NAMALWA (cell line): Measurements from ENCODE around the gene POFUT1.
"Not testable (repeated sequence)": the region's sequence is repeated elsewhere in the genome, so short reads cannot be mapped to it uniquely, and the experiment has no call there.

Experiments
- DNase-seq: peaks from one replicate; pipeline ENCODE4 v3.0.0-alpha.2; 2015; ENCODE audit warnings: low spot score

POFUT1 gene

DNA sequence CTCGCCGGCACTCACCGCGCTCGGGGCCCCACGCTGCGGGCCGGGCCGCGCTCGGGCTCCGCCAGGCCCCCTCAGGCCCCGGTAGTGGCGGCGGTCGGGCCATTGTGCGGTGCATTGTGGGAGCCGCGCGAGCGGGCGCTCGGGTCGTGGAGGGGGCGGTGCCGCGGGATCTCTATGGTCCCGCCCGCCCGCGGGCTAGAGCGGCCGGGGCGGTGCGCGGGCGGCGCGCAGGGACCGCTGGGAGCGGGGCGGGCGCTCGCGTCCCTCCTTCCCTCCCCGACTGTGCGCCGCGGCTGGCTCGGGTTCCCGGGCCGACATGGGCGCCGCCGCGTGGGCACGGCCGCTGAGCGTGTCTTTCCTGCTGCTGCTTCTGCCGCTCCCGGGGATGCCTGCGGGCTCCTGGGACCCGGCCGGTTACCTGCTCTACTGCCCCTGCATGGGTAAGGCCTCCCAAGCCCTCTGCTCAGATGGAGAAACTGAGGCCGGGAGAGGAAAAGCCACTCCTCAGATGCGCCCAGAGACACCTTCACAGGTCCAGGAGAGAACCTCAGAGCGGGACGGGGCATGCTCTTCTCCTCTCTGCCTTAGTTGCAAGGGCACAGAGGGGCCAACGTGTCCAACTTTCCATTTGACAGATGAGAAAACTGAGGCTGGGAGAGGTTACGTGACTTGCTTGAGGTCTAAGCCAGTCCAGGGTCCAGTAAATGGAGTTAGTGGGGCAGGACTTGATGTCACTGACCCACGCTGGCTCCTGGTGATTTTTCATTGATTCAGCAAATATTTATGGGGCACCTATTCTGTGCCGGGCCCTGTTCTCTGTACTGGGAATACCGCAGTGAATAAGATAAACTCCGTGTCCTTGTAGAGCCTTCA, at the start of gene POFUT1, which contains the start of gene PLAGL2:
Gene POFUT1 (plus strand): TSS at position 255 of the 873 bp plus-strand sequence. CDS start 62 bp downstream, at position 317.
Gene PLAGL2 (minus strand): TSS at position 118 of the 873 bp plus-strand sequence. CDS start 5,565 bp downstream, outside the sequence.
- DNase-seq, result peak; percentile 88

DNA sequence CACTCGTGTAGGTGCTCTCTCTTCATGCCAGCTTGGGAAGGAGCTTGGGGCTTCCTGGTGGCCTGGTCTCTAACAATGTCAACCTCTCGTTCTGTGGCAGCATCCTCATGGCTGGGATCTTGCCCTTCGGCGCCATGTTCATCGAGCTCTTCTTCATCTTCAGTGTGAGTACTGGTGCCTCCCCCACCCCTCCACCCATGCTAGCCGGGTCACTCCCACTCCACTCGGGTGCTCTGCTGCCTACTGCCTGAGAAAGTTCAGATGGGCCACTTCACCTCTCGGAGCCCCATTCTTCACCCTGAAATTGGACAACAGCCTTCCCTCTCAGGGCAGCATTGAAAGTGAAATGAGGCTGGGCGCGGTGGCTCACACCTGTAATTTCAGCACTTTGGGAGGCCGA, 49.3 kb upstream of the POFUT1 start:
- DNase-seq, result no peak

DNA sequence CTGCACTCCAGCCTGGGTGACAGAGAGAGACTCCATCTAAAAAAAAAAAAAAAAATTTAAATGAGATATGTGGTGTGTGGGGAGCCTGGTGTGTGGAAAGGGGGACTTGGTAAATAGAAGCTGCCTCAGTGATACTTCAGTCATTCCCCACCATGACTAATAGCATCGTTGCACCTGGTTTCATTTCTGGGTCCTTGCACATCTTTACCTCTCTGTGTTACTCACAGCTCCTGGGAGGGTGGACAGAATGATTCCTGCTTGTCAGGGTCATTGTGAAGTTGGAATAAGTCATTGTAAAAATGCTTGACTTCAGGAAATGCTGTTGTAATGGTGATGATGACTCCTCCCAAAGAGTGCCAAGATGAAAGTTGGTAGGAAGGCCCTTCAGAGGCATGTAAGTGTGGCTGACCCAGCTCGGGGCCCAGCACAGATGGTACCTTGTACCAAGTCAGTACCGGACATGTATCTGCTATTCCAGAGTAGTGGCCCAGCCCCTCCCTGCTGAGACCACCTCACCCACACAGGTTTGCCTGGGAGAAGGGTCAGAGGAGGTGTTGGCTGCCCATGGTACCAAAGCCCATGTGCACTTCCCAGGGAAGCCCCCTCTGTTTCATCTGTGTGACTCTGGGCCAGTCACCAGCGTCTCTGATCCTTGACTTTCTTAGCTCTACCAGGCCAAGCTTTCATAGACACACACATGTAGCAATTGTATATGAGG, 48.6 kb upstream of the POFUT1 start:
- no peak for DNase-seq

DNA sequence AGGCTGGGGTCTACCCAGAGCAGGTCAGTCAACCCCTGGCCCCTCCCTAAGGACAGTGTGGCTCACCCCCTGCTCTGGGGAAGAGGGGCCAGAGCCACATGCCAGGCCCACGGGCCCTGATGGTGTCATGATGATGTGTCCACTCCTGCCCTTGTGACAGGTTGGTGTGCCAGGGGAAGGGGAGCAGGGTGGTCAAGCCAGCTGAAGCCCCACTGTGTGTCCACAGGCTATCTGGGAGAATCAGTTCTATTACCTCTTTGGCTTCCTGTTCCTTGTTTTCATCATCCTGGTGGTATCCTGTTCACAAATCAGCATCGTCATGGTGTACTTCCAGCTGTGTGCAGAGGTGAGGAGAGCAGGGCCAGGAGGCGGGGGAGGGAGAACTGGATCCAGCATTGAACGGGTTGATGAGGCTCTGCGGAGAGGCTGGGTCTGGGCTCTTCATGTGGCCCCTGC, 47.9 kb upstream of the POFUT1 start:
- no peak for DNase-seq

DNA sequence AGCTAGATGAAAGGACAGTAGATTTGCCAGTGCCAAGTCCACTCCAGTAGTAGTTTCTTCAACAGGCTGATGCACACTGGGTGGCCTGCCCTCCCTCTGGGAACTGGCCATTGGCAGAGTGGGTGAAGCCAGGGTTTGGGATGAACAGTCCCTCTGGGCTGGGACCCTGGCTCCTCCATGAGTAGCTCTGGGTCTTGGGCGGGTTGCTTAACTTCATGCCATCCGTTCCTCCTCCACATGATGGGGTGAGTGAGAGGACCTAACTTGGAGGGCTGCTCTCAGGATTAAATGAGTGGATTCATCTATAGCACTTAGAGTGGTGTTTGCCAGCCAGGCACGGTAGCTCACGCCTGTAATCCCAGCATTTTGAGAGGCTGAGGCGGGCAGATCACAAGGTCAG, 47.3 kb upstream of the POFUT1 start:
- no peak for DNase-seq

DNA sequence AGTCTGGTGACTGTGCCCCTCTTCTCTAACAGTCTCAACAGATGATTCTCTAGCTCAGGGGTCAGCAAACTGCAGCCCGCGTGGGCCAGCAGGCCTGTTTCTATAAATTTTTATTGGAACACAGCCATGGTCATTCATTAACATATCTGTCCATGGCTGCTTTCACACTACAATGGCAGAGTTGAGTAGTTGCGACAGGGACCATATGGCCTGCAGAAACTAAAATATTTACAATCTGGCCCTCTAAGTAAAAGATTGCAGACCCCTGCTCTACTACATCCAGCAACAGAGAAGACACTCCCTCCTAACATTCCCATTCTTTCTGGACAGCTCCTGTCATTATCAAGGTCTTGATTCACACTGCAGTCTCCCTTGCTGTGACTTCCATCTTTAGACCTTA, 45.3 kb upstream of the POFUT1 start:
- DNase-seq, result no peak

DNA sequence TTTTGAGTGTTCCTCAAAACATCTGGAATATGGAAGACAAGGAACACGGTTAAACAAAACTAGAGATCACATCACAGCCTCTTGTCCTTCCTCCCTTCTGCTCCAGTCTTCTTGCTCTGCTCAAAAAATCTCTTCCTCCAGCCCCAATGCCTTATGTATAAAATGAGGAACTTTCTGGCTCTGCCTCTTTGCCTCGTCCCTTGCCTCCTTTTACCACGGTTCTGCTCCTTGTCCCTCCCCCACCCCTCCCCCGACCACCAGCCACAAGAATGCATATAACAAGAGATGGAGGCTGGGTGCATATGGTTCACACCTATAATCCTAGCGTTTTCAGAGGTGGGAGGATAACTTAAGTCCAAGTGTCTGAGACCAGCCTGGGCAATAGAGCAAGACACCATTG, 43.7 kb upstream of the POFUT1 start:
- DNase-seq, result no peak

DNA sequence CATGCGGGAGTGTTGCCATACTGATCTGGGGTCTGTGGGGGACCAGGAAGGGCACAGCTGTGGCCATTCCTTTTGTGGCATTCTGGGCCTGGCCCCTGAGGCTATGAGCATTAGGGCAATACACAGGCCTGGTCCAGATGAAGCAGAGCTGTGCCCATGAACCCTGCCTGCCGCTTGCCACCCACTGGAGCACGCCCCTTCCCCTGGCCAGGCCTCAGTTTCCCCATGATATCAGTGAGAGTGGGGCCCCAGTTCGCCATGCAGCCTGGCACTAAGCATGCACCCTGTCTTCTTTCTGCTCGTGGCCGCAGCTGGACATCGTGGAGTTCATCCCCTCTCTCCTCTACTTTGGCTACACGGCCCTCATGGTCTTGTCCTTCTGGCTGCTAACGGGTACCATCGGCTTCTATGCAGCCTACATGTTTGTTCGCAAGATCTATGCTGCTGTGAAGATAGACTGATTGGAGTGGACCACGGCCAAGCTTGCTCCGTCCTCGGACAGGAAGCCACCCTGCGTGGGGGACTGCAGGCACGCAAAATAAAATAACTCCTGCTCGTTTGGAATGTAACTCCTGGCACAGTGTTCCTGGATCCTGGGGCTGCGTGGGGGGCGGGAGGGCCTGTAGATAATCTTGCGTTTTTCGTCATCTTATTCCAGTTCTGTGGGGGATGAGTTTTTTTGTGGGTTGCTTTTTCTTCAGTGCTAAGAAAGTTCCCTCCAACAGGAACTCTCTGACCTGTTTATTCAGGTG, 42.5 kb upstream of the POFUT1 start:
- no peak for DNase-seq

DNA sequence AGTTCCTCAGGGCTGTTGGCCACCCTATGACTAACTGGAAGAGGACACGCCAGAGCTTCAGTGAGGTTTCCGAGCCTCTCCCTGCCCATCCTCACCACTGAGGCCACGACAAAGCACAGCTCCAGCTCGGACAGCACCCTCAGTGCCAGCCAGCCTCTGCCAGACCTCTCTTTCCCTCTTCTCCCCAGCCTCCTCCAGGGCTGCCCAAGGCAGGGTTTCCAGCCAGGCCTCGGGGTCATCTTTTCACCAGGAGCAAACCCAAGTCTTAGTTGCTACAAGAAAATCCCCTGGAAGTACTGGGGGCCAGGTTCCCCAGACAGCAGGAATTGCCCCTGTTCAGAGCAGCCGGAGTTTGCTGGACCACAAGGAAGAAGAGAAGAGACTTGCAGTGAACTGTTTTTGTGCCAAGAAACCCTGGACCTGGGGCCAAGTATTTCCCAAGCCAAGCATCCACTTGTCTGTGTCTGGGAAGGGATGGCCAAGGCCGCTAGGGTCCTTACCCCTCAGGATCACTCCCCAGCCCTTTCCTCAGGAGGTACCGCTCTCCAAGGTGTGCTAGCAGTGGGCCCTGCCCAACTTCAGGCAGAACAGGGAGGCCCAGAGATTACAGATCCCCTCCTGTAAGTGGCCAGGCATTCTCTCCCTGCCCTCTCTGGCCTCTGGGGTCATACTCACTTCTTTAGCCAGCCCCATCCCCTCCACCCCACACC, 41.7 kb upstream of the POFUT1 start:
- no peak for DNase-seq

DNA sequence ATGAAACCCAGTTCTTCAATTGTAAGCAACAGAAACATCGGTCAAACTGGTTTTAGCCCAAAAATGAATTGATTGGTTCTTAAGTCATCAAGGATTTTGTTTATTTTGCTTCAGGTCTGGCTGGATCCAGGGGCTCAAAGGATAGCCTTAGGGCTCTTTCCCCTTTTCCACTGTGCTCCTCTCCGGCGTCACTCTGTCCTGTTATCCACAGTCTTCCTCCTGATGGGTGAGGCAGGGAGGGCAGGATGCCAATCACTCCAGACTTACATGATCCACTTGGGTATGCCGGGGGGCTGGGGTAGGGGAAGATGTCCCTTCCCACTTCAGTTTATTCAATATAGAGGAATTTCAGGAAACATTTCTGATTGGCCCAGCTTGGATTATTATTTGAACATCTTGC, 40.1 kb upstream of the POFUT1 start:
- no peak for DNase-seq

DNA sequence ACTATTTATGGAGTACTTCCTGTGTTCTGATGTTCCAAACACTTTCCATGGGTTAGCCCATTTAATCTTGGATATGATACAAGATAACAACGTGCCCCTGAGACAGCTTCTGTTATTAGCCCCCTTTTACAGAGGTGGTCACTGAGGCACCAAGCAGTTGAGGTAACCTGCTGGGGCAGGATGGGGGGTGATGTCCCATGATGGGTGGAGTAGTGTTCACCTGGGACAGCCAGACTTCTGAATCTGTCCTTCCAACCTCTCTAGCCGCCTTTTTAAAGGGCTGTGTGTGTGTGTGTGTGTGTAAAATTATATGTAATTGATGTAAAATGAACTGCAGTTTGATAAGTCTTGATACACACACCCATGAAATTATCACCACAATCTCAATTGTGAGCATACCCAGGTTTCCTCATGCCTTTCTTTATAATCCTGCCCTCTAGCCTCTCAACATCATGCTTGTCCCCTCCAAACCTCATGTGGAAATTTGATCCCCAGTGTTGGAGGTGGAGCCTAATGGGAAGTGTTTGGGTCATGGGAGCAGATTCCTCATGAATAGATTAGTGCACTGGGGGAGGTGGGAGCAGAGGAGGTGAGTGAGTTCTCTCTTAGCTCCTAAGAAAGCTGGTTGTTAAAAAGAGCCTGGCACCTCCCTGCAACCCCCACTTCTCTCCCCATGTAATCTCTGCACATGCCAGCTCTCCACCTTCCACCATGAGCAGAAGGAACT, 39.3 kb upstream of the POFUT1 start:
- no peak for DNase-seq

DNA sequence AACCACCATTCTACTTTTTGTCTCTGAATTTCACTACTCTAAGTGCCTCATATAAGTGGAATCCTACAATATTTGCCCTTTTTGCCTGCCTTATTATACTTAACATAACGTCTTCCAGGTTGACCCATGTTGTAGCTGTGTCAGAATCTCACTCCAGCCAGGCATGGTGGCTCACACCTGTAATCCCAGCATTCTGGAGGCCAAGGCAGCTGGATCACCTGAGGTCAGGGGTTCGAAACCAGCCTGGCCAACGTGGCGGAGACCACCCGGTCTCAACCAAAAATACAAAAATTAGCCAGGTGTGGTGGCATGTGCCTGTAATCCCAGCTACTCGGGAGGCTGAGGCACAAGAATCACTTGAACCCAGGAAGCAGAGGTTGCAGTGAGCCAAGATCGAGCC, 30.0 kb upstream of the POFUT1 start:
- DNase-seq, result not testable (repeated sequence)

DNA sequence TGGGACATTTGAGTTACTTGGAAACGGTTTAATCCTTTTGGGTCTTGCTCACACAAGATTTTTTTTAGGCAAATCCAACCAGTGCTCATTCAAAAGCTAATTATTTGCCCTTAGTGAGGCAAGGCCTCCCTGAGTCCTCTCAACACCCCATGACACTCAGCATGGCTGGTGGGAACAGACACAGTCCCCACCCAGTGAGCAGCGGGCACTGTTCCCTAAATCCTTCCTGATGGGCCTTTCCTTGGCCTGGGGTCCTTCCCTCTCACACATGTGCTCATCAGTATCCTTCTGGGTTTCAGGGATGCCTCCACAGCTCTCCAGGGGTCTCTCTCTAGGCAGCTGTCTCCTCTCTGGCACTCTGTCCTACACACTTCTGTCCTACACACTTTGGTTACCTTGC, 28.2 kb upstream of the POFUT1 start:
- no peak for DNase-seq

DNA sequence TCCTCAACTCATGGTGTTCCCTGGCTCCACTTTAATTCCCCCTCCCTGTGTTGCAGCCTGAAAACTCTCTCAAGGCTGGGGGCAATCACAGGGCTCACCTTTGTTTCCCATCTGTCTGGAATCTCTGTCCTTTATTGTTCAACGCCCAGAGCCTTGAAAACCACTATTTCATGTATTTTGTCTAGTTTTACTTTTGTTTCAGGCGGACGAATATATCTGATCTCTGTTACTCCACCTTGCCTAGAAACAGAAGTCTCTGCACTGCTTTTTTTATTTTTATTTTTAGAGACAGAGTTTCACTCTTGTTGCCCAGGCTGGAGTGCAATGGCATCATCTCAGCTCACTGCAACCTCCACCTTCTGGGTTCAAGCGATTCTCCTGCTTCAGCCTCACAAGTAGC, 27.7 kb upstream of the POFUT1 start:
- no peak for DNase-seq

DNA sequence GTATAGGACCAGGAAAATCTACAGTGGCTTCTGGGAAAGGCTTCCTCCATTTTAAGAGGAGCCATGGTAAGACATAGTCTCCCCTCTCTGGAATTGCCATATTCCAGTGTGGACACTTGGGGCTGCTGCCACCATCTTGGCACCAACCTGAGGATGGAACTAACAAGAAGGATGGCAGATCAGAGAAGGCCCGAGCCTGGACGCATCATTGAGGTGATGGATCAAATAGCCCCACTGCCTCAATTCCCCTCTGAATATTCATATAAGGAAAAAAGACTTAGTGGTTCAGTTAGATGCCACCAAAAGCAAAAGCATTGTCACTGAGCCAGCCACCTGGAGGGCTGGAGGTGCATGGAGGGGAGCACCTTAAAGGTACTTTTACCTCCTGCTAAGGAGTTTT, 26.1 kb upstream of the POFUT1 start:
- no peak for DNase-seq

DNA sequence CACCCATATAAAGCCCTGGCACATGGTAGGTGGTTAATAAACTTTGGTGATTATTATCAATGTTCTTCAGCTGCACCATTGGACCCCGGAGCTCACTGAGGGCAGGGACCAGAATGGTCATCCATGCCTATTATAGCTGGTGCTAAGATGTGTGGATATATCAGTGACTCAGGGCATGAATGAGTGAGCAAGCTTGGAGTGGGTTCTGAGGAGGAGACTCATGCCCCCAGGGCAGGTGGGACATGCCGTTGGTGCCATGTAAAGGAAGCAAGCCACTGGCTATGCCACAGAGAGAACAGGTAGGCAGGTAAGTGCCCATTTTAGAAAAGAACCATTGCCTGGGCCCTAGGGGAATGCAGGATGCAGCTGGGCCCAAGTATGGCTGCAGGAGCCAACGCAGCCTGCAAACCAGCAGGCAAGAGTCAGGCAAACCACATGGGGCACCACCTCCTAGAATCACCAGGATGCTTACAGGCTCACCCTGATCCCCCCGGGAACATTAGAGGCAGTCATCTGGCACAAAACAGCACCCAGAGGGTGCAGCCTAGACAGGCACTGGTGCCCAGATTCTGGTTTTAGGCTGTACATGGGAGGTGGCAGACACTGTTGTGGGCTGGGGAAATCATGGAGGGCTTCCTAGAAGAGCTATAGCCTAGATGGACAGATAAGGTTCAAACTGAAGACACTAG, 23.6 kb upstream of the POFUT1 start:
- DNase-seq, result no peak

DNA sequence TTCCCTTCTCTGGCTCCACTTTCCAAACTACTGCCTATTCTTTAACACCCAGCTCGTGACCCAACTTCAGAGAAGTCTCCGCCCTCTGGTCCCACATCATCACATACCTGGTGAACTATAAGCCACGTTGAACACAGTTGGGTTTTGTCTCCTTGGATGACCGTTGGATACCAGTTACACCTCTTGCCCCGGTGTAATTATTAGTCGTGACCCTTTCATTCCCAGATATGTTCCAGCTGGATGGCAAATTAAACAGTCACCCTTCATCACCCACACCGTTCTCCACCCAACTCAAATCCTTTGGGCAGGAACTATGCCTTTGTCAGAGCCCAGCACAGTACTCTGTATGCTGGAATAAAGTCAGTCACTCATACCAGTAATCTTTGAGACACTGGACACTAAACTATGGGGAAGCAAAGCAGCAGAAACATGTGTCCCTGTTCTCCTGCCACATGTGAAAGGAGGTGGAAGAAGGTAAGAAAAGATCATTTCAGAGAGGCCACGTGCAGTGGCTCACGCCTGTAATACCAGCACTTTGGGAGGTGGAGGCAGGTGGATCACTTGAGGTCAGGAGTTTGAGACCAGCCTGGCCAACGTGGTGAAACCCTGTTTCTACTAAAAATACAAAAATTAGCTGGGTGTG, 22.6 kb upstream of the POFUT1 start:
- no peak for DNase-seq

DNA sequence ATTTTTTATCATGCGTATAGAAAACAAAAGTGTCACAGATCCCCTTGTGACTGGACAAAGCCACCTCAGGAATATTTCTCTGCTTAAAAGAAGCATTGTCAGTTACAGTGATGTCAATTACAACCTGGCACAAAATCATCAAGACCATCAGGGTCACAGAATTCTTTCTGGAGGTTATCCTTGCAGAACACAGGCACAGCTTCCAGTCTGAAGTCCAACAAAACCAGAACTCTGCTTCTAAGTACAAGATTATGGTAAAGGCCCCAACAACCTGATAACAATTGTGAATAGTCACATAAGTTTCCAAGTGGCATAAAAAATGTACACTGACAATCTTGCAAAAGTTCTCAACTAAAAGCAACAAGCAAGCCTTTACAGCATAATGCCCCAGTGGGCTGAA, 21.2 kb upstream of the POFUT1 start:
- DNase-seq, result no peak

DNA sequence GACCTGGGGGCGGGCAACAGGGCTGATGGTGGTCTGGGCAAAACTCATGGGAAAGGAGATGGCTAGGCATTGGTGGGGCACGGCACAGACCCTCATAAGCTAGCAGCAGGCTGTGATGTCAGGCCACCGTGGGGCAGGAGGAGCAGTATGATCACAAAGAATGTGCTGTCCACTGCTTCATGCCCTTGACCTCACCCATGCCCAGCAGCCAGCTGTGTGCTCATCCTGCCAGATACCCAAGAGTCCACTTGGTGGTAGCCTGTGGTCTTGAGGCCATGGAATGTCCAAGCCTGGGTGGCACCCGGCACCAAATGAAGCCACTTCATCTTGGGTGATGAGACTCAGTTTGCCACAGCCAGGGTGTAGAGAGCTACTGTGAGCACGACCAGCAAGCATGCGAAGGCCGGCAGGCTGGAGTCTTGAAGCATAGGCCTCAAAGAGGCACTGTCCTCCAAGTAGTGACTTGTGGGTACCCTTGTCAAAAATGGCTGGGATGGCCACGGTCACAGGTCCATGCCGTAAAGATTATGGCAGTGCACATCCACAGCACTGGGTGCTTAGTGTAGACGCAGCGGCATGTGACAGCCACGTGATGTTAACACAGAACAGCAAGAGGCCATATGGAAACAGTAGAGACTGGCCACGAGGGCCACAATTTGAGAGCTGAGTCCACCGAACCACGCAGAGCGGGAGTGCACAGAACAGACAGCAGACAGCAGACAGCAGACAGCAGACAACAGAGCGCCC, 19.1 kb upstream of the POFUT1 start:
- DNase-seq, result no peak

DNA sequence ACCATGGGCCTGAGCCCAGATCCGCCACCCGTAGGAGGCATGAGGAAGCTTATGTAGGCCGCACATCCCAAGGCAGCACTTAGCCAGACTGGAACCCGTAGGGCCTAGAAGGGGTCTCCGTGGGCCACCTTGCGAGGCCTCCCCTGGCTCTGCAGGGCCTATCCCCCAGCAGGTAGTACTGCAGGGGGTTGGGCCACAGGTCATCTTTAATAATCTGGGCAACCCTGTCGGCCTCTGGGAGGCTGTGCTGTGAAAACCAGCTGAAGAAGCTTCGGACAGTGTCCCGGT, 18.6 kb upstream of the POFUT1 start:
- no peak for DNase-seq
